Neural cell (in vitro differentiated cells): ENCODE results near the gene RNF123. TPM values are rescaled to one million over a fixed set of nuclear protein-coding genes. Genes with fewer than 3 reads are reported as not detected.

Source experiments
- H2AFZ ChIP-seq: fragments of 200-600, 300-800 bp; sonication (generic), shearing (Covaris generic); 2 replicates; pipeline ENCODE4 v1.6.0; 2014; ENCODE audit warnings: low read depth, mild to moderate bottlenecking, antibody characterized with exemption, low read length, moderate library complexity
- H3F3A ChIP-seq: fragments of 200-600 bp; shearing (Covaris generic); 2 replicates; pipeline ENCODE4 v1.6.1; 2016; ENCODE audit warnings: mild to moderate bottlenecking, moderate library complexity, mixed read lengths, antibody characterized with exemption, low read length; ENCODE audit not compliant: insufficient read depth, poor library complexity, severe bottlenecking
- H3K27ac ChIP-seq: fragments of 200-600, 300-800 bp; sonication (generic), shearing (Covaris generic); 2 replicates; pipeline ENCODE4 v1.5.1; 2014; ENCODE audit warnings: mild to moderate bottlenecking, low read length, moderate library complexity
- H3K27me3 ChIP-seq: fragments of 300-800, 200-600 bp; sonication (generic), shearing (Covaris generic); 2 replicates; pipeline ENCODE4 v1.6.0; 2014; ENCODE audit warnings: mild to moderate bottlenecking, low read depth, low read length, moderate library complexity; ENCODE audit not compliant: insufficient read depth
- H3K36me3 ChIP-seq: fragments of 300-800, 200-600 bp; sonication (generic), shearing (Covaris generic); 2 replicates; pipeline ENCODE4 v1.5.1; 2014; ENCODE audit warnings: mild to moderate bottlenecking, antibody characterized with exemption, low read length, moderate library complexity; ENCODE audit not compliant: insufficient read depth
- H3K4me2 ChIP-seq: fragments of 300-800, 200-600 bp; sonication (generic), shearing (Covaris generic); 2 replicates; pipeline ENCODE4 v1.6.0; 2014; ENCODE audit warnings: mild to moderate bottlenecking, low read length
- H3K4me3 ChIP-seq: fragments of 300-800, 200-600 bp; sonication (generic), shearing (Covaris generic); 2 replicates; pipeline ENCODE4 v1.5.1; 2014; ENCODE audit warnings: mild to moderate bottlenecking, low read length, moderate library complexity
- H3K79me2 ChIP-seq: fragments of 200-600 bp; shearing (Covaris generic); replicated peaks from 2 replicates; pipeline ENCODE4 v1.6.0; 2014; ENCODE audit warnings: mild to moderate bottlenecking, low read length, moderate library complexity; ENCODE audit not compliant: insufficient read depth
- H3K9ac ChIP-seq: fragments of 300-800, 200-600 bp; sonication (generic), shearing (Covaris generic); 2 replicates; pipeline ENCODE4 v1.6.1; 2016; ENCODE audit warnings: mild to moderate bottlenecking, low read length, mixed read lengths
- H3K9me2 ChIP-seq: fragments of 200-600 bp; shearing (Covaris generic); 2 replicates; pipeline ENCODE4 v1.6.1; 2016; ENCODE audit warnings: mild to moderate bottlenecking, low read length, mixed read lengths; ENCODE audit not compliant: insufficient read depth
- H3K9me3 ChIP-seq: fragments of 200-600, 300-800 bp; sonication (generic), shearing (Covaris generic); 2 replicates; pipeline ENCODE4 v1.6.1; 2016; ENCODE audit warnings: mild to moderate bottlenecking, mixed run types, low read length, moderate library complexity, mixed read lengths
- H4K20me1 ChIP-seq: fragments of 200-600 bp; shearing (Covaris generic); 2 replicates; pipeline ENCODE4 v1.6.1; 2016; ENCODE audit warnings: mild to moderate bottlenecking, mixed run types; ENCODE audit not compliant: insufficient read depth
- EP300 ChIP-seq: fragments of 450-650 bp; conservative IDR thresholded peaks from 2 replicates; pipeline ENCODE4 v1.6.1; 2014; ENCODE audit warnings: antibody characterized with exemption, mild to moderate bottlenecking, moderate library complexity; ENCODE audit not compliant: poor library complexity, severe bottlenecking
- EZH2 ChIP-seq: fragments of 200-600, 300-800 bp; shearing (Covaris generic), sonication (generic); IDR thresholded peaks from 2 replicates; pipeline ENCODE4 v1.6.1; 2014; ENCODE audit warnings: antibody characterized with exemption, low read length, borderline replicate concordance, mild to moderate bottlenecking; ENCODE audit not compliant: insufficient read depth, poor library complexity, severe bottlenecking
- MXI1 ChIP-seq: fragments of 450-650 bp; conservative IDR thresholded peaks from 2 replicates; pipeline ENCODE4 v1.6.1; 2014; ENCODE audit warnings: antibody characterized with exemption, mild to moderate bottlenecking; ENCODE audit not compliant: poor library complexity, severe bottlenecking
- POLR2AphosphoS5 ChIP-seq: IDR thresholded peaks from 2 replicates; pipeline ENCODE4 v1.6.1; 2012
- RAD21 ChIP-seq: fragments of 450-650 bp; conservative IDR thresholded peaks from 2 replicates; pipeline ENCODE4 v1.6.1; 2014; ENCODE audit warnings: antibody characterized with exemption, mild to moderate bottlenecking, moderate library complexity
- SMC3 ChIP-seq: fragments of 450-650 bp; conservative IDR thresholded peaks from 2 replicates; pipeline ENCODE4 v1.6.1; 2014; ENCODE audit warnings: antibody characterized with exemption, mild to moderate bottlenecking, moderate library complexity; ENCODE audit not compliant: poor library complexity
- TAF1 ChIP-seq: IDR thresholded peaks from 2 replicates; pipeline ENCODE4 v1.6.1; 2012; ENCODE audit warnings: low read depth
- polyA plus RNA-seq: library from polyadenylated mRNA; depleted of rRNA; stranded (reverse); fragments of >200 nt; gene quantifications from 2 replicates; pipeline ENCODE4 v1.2.3, GENCODE V29; 2014
- TF ChIP-seq, protein P1 (sequence below): fragments of 450-650 bp; IDR thresholded peaks from 2 replicates; pipeline ENCODE4 v1.5.1; 2014; ENCODE audit warnings: antibody characterized with exemption, mild to moderate bottlenecking, moderate library complexity; ENCODE audit not compliant: poor library complexity, severe bottlenecking
- TF ChIP-seq, protein P2 (sequence below): IDR thresholded peaks from 2 replicates; pipeline ENCODE4 v1.6.1; 2012; ENCODE audit warnings: borderline replicate concordance

The RNF123 gene
- polyA plus RNA-seq, 1 donor from 2014 or later, result 27.4 TPM

DNA sequence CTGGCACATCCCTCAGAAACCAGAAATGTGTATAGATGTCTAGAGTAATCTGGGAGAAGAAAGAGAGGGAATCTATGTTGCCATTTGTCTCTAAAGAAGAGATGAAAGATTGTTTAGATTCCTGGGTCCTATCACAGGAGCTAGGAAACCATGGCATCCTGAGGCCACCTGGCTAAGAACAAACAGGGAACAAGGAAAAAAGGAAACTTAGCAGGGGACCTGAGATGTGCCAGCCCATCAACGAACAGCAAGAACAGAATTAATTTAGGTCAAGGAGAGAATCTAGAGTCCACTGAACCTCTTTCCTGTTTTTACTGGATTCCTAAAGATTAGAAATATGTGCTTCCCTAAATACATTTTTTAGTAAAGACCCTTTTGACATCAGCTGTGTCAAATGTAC lies 66.7 kb downstream of the RNF123 start:
- no peaks in the 10 kb centered on the region for H4K20me1 ChIP-seq
- H3K27ac ChIP-seq, result no peak overlapping the region
- H3K4me3 ChIP-seq, result no peak overlapping the region
- H3K9ac ChIP-seq, result no peak overlapping the region
- H3K27me3 ChIP-seq, result no peaks in the 10 kb centered on the region
- no peaks in the 10 kb centered on the region for H3K9me2 ChIP-seq
- no peaks in the 10 kb centered on the region for H3K36me3 ChIP-seq
- TF ChIP-seq, protein P1, sequence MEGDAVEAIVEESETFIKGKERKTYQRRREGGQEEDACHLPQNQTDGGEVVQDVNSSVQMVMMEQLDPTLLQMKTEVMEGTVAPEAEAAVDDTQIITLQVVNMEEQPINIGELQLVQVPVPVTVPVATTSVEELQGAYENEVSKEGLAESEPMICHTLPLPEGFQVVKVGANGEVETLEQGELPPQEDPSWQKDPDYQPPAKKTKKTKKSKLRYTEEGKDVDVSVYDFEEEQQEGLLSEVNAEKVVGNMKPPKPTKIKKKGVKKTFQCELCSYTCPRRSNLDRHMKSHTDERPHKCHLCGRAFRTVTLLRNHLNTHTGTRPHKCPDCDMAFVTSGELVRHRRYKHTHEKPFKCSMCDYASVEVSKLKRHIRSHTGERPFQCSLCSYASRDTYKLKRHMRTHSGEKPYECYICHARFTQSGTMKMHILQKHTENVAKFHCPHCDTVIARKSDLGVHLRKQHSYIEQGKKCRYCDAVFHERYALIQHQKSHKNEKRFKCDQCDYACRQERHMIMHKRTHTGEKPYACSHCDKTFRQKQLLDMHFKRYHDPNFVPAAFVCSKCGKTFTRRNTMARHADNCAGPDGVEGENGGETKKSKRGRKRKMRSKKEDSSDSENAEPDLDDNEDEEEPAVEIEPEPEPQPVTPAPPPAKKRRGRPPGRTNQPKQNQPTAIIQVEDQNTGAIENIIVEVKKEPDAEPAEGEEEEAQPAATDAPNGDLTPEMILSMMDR, result no peak
- TF ChIP-seq POLR2AphosphoS5 (no peak), TAF1 (no peak), MXI1 (no peak), RAD21 (no peak), EP300 (no peak), EZH2 (no peak), SMC3 (no peak)
- TF ChIP-seq, protein P2, sequence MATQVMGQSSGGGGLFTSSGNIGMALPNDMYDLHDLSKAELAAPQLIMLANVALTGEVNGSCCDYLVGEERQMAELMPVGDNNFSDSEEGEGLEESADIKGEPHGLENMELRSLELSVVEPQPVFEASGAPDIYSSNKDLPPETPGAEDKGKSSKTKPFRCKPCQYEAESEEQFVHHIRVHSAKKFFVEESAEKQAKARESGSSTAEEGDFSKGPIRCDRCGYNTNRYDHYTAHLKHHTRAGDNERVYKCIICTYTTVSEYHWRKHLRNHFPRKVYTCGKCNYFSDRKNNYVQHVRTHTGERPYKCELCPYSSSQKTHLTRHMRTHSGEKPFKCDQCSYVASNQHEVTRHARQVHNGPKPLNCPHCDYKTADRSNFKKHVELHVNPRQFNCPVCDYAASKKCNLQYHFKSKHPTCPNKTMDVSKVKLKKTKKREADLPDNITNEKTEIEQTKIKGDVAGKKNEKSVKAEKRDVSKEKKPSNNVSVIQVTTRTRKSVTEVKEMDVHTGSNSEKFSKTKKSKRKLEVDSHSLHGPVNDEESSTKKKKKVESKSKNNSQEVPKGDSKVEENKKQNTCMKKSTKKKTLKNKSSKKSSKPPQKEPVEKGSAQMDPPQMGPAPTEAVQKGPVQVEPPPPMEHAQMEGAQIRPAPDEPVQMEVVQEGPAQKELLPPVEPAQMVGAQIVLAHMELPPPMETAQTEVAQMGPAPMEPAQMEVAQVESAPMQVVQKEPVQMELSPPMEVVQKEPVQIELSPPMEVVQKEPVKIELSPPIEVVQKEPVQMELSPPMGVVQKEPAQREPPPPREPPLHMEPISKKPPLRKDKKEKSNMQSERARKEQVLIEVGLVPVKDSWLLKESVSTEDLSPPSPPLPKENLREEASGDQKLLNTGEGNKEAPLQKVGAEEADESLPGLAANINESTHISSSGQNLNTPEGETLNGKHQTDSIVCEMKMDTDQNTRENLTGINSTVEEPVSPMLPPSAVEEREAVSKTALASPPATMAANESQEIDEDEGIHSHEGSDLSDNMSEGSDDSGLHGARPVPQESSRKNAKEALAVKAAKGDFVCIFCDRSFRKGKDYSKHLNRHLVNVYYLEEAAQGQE, result no peak
- H2AFZ ChIP-seq, result no peak overlapping the region
- H3K9me3 ChIP-seq, result no peaks in the 10 kb centered on the region
- H3K79me2 ChIP-seq, result peaks cover 60% of the 10 kb centered on the region
- H3K4me2 ChIP-seq, result no peak overlapping the region
- no peaks in the 10 kb centered on the region for H3F3A ChIP-seq

DNA sequence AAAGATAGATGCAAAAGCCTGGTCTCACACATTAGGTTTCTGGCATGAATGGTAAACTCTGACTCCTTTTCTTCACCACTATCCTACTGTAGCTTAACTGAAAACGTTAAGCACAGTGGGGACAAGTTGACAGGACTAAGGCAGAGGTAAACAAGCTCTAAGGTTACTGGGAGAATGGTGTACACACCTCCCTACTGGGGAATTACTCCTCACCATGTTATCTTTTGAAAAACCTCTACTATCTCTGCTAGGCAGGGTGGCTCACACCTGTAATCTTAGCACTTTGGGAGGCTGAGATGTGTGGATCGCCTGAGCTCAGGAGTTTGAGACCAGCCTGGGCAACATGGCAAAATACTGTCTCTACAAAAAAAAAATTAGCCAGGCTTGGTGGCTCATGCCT lies 67.8 kb downstream of the RNF123 start:
- no peaks in the 10 kb centered on the region for H4K20me1 ChIP-seq

More for the DNA sequence above, 67.8 kb downstream of the RNF123 start:
- Histone ChIP-seq H3K36me3 (no peaks in the 10 kb centered on the region), H3K27ac (no peak overlapping the region), H3K4me2 (no peak overlapping the region), H3K9me3 (no peaks in the 10 kb centered on the region), H3K9ac (no peak overlapping the region), H3K79me2 (peaks cover 60% of the 10 kb centered on the region), H2AFZ (no peak overlapping the region), H3F3A (no peaks in the 10 kb centered on the region), H3K9me2 (no peaks in the 10 kb centered on the region), H3K4me3 (no peak overlapping the region), H3K27me3 (no peaks in the 10 kb centered on the region)
- TF ChIP-seq EZH2 (no peak), TAF1 (no peak), POLR2AphosphoS5 (no peak), SMC3 (no peak), RAD21 (no peak)
- TF ChIP-seq, protein P1, result no peak
